HG03460 (cell line): ENCODE data around the gene DPF3.

Source experiments
- ATAC-seq: cut with Tn5 transposase; IDR thresholded peaks from one replicate; pipeline ENCODE4 v1.9.1; 2021; ENCODE audit not compliant: unreplicated experiment

The DPF3 gene

DNA sequence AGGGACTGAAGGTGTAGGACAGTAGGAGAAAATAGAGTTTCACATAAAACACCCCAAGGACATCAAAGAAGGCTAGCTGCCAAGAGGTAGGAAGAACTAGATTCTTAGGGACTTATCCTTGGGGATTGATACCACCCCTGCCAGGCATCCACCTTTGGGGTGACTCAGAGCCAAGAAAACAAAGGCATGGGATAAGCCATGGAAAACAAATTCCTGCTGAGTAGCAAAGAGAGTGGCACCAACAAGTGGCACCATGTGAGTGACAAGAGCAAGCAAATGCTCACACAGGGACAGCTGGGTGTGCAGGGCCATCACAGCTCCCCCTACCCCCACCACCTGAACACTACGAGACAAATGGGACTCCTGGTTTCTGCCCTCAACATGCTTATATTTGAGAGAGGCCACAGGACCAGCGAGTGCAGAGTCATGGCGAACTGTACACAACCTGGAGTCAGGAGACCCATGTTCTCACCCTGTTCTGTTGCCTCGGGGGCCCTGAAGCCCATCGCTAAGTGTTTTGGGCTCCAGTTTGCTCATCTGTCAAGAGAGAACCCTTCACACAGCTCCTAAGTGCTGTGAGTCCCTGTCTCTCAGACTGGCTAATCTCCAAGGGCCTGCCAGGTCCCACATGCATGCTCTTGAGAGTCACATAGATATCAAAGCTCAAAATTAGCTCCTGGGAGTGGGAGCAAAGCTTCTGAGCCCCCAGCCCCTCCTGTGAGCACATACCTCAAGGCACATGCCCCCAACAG lies 91.9 kb downstream of the DPF3 start:
- ATAC-seq: no peak

DNA sequence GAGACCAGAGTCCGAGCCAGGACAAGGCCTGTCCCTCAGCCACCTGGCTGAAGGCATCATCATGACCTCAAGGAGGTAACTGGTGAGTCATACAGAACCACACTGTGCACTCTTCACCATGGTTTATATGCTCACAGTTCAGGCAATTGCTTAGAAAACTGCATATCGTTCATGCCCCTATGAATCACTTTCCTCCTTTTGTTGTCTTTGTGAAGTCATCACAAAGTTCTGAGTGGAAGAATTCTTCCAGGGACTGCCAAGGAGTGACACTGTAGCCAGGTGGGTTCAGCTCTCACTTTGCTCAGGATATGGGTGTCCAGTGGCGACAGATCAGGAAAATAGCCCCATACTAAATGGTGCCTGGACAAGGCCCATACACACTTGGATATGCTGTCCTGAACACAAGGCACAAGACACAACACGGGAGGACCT lies 92.5 kb downstream of the DPF3 start:
- ATAC-seq: no peak

- ATAC-seq: no peak
Observed at GRCh38 chr14:72800848-72801370, 93.0 kb downstream of the DPF3 start.

DNA sequence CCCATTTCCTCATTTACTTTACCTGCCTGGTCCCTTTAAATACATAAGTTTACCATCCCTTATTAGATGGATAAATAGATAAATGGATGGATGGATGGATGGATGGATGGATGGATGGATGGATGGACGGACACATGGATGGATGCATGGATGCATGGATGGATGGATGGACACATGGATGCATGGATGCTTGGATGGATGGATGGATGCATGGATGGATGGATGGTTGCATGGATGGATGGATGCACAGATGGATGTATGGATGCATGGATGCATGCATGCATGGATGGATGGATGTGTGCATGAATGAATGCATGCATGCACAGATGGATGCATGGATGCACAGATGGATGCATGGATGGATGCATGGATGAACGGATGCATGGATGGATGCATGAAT lies 93.6 kb downstream of the DPF3 start:
- no peak for ATAC-seq

DNA sequence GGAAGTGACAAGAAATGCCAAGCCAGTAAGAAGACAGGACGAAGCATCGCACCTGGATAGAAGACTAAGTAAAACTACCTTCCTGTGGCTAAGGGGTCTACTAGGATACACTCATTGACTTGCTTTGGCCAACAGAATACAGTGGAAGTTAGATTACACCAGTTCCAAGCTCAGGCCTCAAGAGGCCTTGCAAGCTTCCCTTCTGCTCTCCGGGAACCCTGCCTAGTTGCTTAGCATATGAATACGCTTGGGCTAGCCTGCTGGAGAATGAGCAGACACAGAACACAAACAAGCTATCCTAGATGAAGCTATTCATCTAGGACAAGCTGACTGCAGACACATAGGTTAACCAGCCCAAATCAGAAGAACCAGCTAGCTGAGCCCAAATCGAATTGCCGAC lies 97.0 kb downstream of the DPF3 start:
- no peak for ATAC-seq

DNA sequence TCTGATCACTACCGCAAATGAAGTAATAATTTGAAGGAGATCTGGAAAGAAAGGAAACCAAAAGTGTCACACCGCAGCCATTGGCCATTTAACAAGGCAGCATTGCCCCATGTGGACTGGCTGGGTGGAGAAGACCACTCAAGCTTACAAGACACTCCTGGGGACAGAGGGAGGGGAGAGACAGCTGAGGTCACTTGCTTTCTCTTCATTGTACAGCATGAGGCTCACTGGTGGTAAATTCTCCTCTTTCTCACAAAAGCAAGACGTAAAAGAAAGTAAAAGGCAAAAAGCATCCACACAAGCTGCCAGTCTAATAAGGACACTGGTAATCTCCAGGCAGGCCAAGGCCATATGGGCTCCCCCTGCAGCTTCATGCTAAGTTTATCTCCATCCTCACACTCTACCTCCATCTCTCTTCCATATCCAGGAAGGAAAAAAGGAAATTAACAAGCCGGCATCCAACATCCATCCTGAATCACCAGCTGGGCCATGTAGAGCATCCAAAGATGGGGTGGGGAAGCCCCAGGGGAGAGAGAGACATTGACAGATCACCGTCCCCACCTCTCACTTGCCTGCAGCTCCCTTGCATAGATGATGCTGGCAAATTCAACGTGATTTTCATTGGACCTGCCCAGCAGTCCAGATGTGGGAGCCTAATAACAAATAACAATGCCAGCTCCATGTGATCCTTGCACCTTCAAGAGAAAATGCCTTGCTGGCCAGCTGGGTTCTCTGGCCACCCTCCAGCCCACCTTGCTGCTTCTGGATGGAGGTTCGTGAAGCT lies 100.6 kb downstream of the DPF3 start:
- ATAC-seq: no peak

DNA sequence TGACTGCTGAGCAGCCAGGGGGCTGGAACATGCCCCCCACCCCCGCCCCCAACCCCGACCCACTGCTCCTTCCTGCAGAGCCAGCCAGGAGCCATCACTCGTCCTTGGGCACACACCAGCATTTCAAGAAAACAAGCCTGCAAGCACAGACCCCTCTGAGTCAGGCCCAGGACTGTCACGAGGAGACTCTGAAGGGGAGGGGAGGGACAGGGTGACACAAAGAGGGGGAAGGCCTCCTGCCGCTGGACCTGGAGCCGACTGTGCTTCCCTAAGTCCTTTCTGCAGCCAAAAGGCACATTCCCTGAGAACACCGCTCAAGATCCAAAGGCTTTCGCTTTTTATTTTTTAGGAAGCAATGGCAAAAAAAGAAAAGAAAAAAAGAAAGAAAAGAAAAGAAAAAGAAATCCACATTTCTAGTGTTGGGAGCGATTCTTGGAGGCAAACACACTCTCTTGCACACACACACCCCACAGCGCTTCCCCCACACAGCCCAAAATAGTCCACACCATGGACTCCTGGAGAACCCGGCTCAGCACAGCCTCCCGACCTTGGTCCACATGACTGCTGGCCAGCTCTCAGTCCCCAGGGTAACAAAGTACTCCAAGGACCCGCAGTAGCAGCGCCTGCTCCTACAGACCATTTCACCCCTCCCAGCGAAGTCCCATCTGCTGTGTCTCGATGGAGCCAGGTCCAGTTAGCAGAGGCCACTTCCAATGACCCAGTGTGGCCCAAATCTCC lies 101.7 kb downstream of the DPF3 start:
- no peak for ATAC-seq

GRCh38 chr14:72790887-72791566 lies 102.9 kb downstream of the DPF3 start:
- no peak for ATAC-seq

GRCh38 chr14:72788972-72789728 lies 104.8 kb downstream of the DPF3 start:
- no peak for ATAC-seq

DNA sequence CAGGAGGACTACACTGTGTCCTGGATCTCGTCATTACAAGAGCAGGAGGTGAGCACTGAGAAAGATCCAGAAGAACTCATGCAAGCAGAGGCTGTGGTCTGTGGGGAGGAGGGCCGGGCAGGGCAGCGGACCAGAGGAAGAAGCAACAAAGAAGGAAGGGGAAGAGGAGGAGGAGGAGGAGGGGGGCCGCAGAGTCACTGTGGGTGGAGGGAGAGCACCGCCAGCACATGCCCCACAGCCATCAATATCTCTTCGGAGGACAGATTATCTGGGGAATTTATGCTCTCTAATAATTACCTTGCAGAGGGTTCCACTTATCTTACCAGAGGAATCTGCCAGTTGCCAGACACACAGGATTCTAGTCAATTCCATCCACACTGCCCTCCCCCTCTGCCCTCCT lies 105.6 kb downstream of the DPF3 start:
- no peak for ATAC-seq

GRCh38 chr14:72787841-72788240 lies 106.1 kb downstream of the DPF3 start:
- ATAC-seq: no peak

DNA sequence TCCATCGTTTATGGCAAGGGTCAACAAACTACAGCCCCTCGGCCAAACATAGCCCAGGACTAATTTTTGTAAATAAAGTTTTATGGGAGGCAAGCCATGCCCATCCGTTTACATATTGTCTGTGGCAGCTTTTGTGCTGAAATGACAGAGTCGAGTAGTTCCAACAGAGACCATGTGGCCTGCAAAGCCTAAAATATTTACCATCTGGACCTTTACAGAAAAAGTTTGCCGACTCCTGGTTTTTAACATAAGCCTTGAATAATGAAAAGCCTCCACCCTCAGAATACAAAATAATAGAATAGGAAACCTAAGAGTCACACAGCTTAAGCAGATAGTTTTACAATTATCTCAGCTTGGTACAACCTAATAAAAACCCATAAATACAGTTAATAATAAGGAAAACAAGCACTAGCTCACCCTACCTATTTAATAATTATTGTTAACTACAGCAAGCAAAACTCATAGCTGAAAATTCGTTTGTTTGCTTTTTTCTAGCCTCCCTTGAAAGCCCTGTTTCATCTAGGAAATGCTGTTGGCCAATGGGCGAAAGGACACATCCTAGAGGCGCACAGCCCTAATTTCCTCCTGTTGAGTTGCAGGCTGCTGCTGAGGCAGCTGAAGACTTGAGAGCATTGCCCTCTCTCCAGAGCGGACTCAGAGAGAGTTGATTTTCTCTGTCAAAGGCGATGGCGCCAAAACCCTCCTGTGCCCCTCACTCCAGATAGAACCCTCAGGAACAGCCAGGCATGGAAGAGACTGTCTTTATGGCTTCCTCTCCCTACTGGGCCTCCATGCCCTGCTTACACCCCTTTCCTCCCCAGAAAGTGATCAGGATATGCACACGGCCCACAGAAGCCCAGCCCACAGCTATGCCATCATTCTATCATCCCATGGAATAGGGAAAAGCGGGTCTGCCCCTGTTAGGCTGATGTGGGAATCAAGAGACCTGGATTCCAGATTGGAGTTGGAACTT lies 107.2 kb downstream of the DPF3 start:
- no peak for ATAC-seq

- ATAC-seq: no peak
Observed at GRCh38 chr14:72783741-72784140, 110.2 kb downstream of the DPF3 start.

DNA sequence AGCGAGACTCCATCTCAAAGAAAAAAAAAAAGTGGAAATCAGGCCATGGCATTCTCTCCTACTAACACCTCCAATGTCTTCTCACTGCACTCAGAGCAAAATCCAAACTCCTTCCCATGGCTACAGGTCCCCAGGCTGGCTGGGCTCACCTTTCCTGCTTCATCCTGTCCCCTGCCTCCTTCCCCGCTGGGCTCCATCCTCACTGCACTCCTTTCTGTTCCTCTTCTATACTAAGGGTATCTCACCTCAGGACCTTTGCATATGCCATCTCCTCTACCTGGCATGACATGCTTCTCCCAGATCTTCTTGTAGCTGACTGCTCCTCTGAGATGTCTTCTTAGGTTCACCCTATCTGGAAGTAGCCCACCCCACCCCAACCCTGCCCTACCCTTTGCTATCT lies 111.1 kb downstream of the DPF3 start:
- no peak for ATAC-seq

GRCh38 chr14:72781561-72782508 lies 112.1 kb downstream of the DPF3 start:
- no peak for ATAC-seq

GRCh38 chr14:72780751-72781150 lies 113.2 kb downstream of the DPF3 start:
- no peak for ATAC-seq

GRCh38 chr14:72779679-72780078 lies 114.2 kb downstream of the DPF3 start:
- ATAC-seq: no peak

- no peak for ATAC-seq
Observed at GRCh38 chr14:72777636-72778035, 116.3 kb downstream of the DPF3 start.
